Thyroid gland (tissue), 4 donors: ENCODE results near the gene ACP6. TPM values are rescaled to one million over a fixed set of nuclear protein-coding genes. Genes with fewer than 3 reads are reported as not detected.

Source experiments
- DNase-seq, 2 donors: peaks; one replicate each; pipeline ENCODE4 v3.0.0-alpha.2; 2019
- H3K27ac ChIP-seq, 3 donors: fragments of 200-600 bp; sonication (generic); 1 replicate in 2 of 3; 2 replicates in 1 of 3; pipeline ENCODE4 v1.5.1; 2016 to 2019; ENCODE audit warnings: mild to moderate bottlenecking in 1 of 3, moderate library complexity in 1 of 3
- H3K27me3 ChIP-seq: fragments of 200-600 bp; sonication (generic); one replicate; pipeline ENCODE4 v1.5.1; 2019
- H3K36me3 ChIP-seq, 2 donors: fragments of 200-600 bp; sonication (generic); one replicate each; pipeline ENCODE4 v1.5.1; 2016 to 2019
- H3K4me1 ChIP-seq, 2 donors: fragments of 200-600 bp; sonication (generic); one replicate each; pipeline ENCODE4 v1.5.1; 2017 to 2019
- H3K4me3 ChIP-seq, 3 donors: fragments of 200-600 bp; sonication (generic); replicated peaks in 1 of 3; 1 replicate in 2 of 3; 2 replicates in 1 of 3; pipeline ENCODE4 v1.5.1; 2016; ENCODE audit warnings: mild to moderate bottlenecking in 1 of 3
- H3K9me3 ChIP-seq: fragments of 200-600 bp; sonication (generic); one replicate; pipeline ENCODE4 v1.5.1; 2017
- POLR2A ChIP-seq, 2 donors: fragments of 450-650 bp; IDR thresholded peaks; one replicate each; pipeline ENCODE4 v1.6.1; 2017; ENCODE audit warnings: antibody characterized with exemption in 2 of 2, mild to moderate bottlenecking in 2 of 2, moderate library complexity in 1 of 2
- WGBS, 2 donors: methylation state at CpG; one replicate each; pipeline ENCODE4 v1.1.5; 2017; 5-methylcytosine and 5-hydroxymethylcytosine counted together
- intact Hi-C: fragments of 100-400 bp; cut with DNase I; formaldehyde crosslinking; loops from one replicate; pipeline ENCODE4 v1.15.1; 2023
- total RNA-seq, 4 donors: library from RNA; depleted of rRNA; stranded (reverse); fragments of >200 nt; gene quantifications; one replicate each; pipeline ENCODE4 v1.2.3, GENCODE V29; 2016
- TF ChIP-seq, protein P1 (sequence below), 6 experiments: fragments of 200-600 bp in 3 of 6; fragments of 450-650 bp in 3 of 6; sonication (generic) in 3 of 6; IDR thresholded peaks; one replicate each; pipeline ENCODE4 v1.5.1; 2016 to 2019; ENCODE audit warnings: antibody characterized with exemption in 6 of 6, mild to moderate bottlenecking in 2 of 6, inconsistent platforms in 1 of 6, moderate library complexity in 1 of 6

ACP6 gene
- total RNA-seq, 4 donors from 2014 or later, result 28.9 to 36.0 (median 31.5) TPM

DNA sequence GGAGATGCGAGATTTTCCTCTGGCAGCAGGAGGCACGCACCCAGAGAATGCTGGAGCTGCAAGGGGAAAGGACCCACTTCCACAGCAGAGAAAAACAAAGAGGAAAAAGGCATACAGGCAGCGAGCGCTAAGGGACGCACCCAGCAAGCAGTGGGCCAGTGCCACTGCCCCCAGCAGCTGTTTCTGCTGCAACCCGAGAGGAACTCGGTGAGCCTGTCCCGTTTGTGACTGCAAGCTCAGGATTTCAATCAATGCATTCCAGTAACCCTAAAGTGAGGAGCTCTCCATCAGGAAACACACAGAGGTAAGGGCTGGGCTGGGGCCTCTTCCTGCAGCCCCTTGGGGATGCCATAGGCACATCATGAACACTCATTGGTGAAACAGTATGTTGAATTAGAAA is 58.7 kb downstream of the ACP6 start:
- Histone ChIP-seq H3K27me3 (no peaks in the 10 kb centered on the region), H3K4me3 (no peak overlapping the region), H3K4me1 (no peaks in the 10 kb centered on the region), H3K36me3 (peaks cover 23 to 30% of the 10 kb centered on the region in 2 donors), H3K27ac (no peak overlapping the region), H3K9me3 (no peaks in the 10 kb centered on the region)
- no peak for TF ChIP-seq POLR2A (IDR thresholded peaks at IDR 0.05)
- TF ChIP-seq, protein P1, sequence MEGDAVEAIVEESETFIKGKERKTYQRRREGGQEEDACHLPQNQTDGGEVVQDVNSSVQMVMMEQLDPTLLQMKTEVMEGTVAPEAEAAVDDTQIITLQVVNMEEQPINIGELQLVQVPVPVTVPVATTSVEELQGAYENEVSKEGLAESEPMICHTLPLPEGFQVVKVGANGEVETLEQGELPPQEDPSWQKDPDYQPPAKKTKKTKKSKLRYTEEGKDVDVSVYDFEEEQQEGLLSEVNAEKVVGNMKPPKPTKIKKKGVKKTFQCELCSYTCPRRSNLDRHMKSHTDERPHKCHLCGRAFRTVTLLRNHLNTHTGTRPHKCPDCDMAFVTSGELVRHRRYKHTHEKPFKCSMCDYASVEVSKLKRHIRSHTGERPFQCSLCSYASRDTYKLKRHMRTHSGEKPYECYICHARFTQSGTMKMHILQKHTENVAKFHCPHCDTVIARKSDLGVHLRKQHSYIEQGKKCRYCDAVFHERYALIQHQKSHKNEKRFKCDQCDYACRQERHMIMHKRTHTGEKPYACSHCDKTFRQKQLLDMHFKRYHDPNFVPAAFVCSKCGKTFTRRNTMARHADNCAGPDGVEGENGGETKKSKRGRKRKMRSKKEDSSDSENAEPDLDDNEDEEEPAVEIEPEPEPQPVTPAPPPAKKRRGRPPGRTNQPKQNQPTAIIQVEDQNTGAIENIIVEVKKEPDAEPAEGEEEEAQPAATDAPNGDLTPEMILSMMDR (IDR thresholded peaks at IDR 0.05), result no peak
- no peak for DNase-seq
- intact Hi-C loops, result no loop called here
- 84 to 86% methylated on average over 8 of the region's 8 CpGs for WGBS, 2 donors

DNA sequence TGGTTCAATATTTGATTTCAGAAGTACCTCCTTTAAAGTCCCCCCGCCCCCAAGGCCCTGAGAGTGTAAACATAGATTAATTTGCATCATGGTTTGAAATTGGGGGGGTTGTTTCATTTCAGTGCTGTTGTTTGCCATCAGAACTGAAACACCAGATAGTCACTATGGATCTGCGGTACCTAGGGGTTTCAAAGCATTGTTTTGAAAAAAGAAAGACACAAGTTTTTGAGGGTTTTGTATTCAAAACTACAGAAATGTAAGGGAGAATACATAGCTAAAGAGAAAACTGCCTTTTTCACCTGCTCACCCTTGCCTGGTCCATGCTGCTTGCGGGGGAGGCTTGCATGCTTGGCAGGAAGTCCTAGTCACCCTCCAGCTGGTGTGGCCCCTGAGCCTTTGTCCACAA is 59.3 kb downstream of the ACP6 start:
- no peak overlapping the region for H3K27ac ChIP-seq
- H3K27me3 ChIP-seq, result no peaks in the 10 kb centered on the region
- WGBS, 2 donors, result 92 to 96% methylated on average over 3 of the region's 3 CpGs
- peaks cover 23 to 29% of the 10 kb centered on the region in 2 donors for H3K36me3 ChIP-seq
- intact Hi-C loops, result no loop called here
- DNase-seq, result no peak
- H3K4me1 ChIP-seq, result no peaks in the 10 kb centered on the region
- H3K9me3 ChIP-seq, result no peaks in the 10 kb centered on the region
- no peak for TF ChIP-seq POLR2A (IDR thresholded peaks at IDR 0.05)
- TF ChIP-seq, protein P1 (IDR thresholded peaks at IDR 0.05), result no peak
- no peak overlapping the region for H3K4me3 ChIP-seq

DNA sequence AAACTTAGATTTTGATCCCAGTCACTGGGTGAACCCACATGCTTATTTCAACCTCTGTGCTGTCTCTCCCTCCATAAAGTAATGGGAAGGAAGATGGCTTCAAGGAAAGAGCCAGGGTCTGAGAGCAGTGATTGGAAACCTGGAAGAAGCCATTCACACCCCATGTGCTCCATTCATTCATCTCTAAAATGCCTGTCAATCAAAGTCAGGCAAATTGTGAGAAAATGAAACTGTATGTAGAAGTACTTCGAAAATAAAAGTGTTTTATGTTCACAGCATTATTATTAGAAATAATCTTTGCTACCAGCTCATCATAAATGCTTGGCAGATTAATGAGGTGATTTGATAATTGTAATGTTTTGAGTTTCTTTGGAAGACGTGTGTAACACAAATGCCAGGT is 61.0 kb downstream of the ACP6 start:
- H3K27ac ChIP-seq, result no peak overlapping the region
- H3K27me3 ChIP-seq, result no peaks in the 10 kb centered on the region
- H3K36me3 ChIP-seq, result peaks cover 15 to 19% of the 10 kb centered on the region in 2 donors
- H3K4me3 ChIP-seq, result no peak overlapping the region
- H3K4me1 ChIP-seq, result no peaks in the 10 kb centered on the region
- no peaks in the 10 kb centered on the region for H3K9me3 ChIP-seq
- intact Hi-C loops, result no loop called here
- TF ChIP-seq, protein P1 (IDR thresholded peaks at IDR 0.05), result no peak
- TF ChIP-seq POLR2A (IDR thresholded peaks at IDR 0.05), result no peak
- no peak for DNase-seq
- 88 to 93% methylated on average over 2 of the region's 2 CpGs for WGBS, 2 donors

DNA sequence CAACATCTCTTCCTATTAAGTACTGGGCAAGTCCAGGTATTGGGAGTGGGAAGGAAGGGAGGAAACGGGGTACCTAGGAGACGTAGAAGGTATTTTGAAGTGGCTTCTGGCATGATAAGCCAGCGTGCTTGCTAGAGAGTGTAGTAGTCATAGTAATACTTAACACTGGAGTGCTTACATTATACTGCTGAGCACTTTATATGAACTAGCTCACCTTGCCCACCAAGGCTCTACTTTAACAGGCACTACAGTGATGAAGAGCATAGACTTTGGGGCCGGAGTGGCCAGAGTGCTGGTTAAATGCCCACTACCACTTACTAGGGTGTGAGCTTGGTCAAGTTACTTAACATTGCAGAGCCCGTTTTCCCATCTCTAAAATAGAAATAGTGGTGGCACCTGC is 61.7 kb downstream of the ACP6 start:
- TF ChIP-seq, protein P1 (IDR thresholded peaks at IDR 0.05), result no peak
- TF ChIP-seq POLR2A (IDR thresholded peaks at IDR 0.05), result no peak
- H3K4me3 ChIP-seq, result no peak overlapping the region
- peaks cover 15 to 16% of the 10 kb centered on the region in 2 donors for H3K36me3 ChIP-seq
- no peak for DNase-seq
- 69 to 76% methylated on average over 5 of the region's 5 CpGs for WGBS, 2 donors
- no peaks in the 10 kb centered on the region for H3K4me1 ChIP-seq
- no peak overlapping the region for H3K27ac ChIP-seq
- no peaks in the 10 kb centered on the region for H3K9me3 ChIP-seq
- H3K27me3 ChIP-seq, result no peaks in the 10 kb centered on the region
- intact Hi-C loops, result no loop called here

DNA sequence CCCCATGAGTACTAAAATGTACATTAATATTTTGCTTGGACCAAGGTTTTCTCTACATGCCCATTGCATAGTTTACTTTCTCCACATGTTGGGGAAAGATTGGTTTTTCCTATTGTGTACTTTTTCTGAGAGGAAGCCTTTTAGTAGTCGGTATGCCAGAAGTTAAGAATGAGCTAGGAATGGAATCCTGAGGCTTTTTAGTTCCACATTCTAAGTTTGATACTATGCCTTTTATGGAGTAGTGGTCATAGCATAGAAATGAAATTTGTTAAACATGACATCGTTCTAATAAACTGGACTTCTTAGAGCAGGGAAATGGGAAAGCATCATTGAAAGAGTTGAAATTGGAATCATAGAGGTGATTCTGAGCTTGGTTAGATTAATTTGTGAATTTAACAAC is 64.7 kb downstream of the ACP6 start:
- Histone ChIP-seq H3K27me3 (no peaks in the 10 kb centered on the region), H3K36me3 (peaks cover 0 to 8% of the 10 kb centered on the region in 2 donors), H3K4me1 (peaks cover 4 to 6% of the 10 kb centered on the region in 2 donors), H3K9me3 (no peaks in the 10 kb centered on the region), H3K4me3 (no peak overlapping the region), H3K27ac (no peak overlapping the region)
- intact Hi-C loops, result no loop called here
- WGBS, 2 donors, result 78 to 84% methylated on average over 2 of the region's 2 CpGs
- no peak for TF ChIP-seq POLR2A (IDR thresholded peaks at IDR 0.05)
- TF ChIP-seq, protein P1 (IDR thresholded peaks at IDR 0.05), result no peak
- DNase-seq, result no peak
